GM20431 (cell line): ENCODE data around the gene PI4K2A.
"Not testable (repeated sequence)": the region's sequence is repeated elsewhere in the genome, so short reads cannot be mapped to it uniquely, and the experiment has no call there.

ENCODE experiments used
- in situ Hi-C: fragments of 300-500 bp; cut with MseI, MboI; formaldehyde crosslinking; loops from one replicate; pipeline ENCODE4 v1.15.0; 2020; ENCODE audit warnings: low sequenced_read_pairs; ENCODE audit not compliant: unreplicated experiment

Gene PI4K2A

DNA sequence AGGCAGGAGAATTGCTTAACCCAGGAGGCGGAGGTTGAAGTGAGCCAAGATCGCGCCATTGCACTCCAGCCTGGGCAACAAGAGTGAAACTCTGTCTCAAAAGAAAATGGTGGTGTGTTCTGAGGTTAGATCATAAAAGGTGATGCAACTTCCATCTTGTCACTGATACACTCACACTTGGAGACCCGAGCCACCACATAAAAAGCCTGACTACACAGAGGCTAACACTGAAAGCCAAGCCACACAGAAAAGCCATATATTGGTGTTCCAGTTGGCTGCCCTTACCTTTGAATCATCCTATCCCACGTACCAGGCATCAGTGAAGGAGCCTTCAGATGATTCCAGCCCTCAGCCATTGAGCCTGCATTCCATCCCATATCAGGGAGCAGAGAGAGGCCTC is 11.2 kb upstream of the PI4K2A start:
- in situ Hi-C loops = no loop called here

DNA sequence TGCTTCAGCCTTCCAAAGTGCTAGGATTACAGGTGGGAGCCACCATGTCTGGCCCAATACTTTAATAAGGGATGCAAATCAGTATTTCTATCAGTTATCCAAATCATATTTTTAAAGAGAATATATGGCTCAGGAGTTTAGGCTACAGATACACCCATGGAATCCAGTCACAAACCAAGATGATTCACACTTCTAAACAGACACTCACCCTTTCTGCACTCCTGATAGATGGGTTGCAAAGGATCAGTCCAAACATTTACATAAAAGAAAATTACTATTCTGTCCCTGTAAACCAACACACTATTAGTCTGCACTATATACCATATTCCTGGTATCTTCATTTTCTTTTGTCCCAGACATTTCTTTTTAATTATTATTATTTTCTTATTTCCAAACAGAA is 9.4 kb upstream of the PI4K2A start:
- in situ Hi-C loops = no loop called here

DNA sequence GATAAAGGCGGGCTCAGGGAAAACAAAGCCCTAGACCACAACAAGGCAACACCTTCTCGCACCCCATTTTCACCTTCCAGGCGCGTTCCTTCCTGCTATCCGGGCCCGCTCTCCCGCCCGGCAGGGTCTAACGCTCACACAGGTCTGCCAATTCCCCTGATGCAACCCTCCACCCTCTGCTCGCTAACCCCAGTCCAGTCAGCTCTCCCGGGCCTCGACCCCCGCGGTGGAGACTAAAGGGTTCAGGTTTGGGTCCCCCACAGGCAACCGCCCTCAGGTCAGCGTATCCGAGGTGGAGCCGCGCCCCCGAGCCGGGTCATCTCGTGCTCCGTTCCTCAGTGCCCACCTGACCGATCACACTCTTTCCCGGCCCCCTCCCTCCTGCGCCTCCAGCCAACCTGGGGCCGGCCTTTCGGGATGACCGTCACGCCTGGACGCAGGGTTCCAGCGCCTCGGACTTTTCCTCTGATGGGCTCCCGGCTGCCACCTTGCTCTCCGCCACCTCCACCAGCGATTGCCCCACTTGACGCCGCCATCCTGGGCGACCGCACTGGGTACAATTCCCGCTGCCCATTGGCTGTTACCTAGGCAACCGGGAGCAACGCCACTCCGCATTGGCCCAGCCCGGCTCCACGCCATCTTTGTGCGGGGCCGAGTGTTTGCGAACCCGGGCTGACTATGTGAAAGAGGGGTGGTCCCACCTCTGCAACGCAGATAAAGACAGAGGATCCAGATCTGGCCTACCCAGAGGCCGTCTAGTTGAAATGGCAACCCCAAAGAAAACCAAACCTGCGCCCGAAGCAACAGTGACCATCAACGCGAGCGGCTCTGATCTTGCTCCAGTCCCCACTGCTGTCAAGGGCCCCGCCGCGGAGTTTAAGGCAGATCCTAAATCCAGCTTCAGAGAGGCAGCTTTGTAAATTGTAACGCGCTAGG is 7.3 kb upstream of the PI4K2A start, which contains the start of gene MORN4:
Gene MORN4, minus strand, starts transcription at position 552 of the 936 bp plus-strand sequence. CDS start 13,847 bp downstream, outside the sequence.
- in situ Hi-C loops = no loop called here

DNA sequence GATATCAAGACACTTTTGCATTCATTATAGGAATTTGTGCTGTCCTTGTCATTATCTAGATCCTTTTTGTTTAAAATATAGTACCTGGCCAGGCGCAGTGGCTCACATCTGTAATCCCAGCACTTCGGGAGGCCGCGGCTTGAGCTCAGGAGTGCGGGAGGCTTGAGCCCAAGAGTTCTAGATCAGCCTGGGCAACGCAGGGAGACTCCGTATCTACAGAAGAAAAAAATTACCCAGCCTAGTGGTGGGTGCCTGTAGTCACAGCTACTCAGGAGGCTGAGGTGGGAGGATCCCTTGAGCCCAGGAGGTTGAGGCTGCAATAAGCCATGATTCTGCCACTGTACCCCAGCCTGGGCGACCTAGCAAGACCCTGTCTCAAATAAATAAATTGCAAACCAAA is 6.5 kb upstream of the PI4K2A start:
- in situ Hi-C loops = no loop called here

DNA sequence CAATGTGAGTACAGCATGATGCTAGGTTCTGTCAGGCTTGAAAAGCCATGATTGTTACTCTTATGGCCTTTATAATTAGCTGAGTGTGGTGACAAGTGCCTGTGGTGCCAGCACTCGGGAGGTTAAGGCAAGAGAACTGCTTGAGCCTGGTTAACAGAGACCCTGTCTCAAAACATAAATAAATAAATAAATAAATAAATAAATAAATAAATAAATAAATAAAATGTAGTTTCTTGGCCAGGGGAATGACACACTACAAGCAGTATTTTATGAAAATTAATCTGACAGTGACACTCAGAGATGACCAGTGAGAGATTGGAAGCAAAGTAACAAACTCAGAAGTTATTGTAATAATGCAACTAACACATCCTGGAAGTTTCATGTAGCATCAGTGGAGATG is 4.9 kb upstream of the PI4K2A start:
- in situ Hi-C loops = no loop called here

DNA sequence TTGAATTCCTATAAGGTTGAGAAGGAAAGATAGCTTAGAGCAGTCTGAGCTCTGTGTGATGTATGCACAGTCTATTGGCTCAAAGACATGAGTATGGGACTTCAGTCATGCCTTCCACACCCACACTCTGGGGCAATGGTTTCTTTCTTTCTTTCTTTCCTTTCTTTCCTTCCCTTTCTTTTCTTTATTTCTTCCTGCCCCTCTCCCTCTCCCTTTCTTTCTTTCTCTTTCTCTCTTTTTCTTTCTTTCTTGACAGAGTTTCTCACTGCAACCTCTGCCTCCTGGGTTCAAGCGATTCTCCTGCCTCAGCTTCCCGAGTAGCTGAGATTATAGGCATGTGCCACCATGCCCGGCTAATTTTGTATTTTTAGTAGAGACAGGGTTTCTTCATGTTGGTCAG is 1.4 kb upstream of the PI4K2A start:
- in situ Hi-C loops = not testable (repeated sequence)

DNA sequence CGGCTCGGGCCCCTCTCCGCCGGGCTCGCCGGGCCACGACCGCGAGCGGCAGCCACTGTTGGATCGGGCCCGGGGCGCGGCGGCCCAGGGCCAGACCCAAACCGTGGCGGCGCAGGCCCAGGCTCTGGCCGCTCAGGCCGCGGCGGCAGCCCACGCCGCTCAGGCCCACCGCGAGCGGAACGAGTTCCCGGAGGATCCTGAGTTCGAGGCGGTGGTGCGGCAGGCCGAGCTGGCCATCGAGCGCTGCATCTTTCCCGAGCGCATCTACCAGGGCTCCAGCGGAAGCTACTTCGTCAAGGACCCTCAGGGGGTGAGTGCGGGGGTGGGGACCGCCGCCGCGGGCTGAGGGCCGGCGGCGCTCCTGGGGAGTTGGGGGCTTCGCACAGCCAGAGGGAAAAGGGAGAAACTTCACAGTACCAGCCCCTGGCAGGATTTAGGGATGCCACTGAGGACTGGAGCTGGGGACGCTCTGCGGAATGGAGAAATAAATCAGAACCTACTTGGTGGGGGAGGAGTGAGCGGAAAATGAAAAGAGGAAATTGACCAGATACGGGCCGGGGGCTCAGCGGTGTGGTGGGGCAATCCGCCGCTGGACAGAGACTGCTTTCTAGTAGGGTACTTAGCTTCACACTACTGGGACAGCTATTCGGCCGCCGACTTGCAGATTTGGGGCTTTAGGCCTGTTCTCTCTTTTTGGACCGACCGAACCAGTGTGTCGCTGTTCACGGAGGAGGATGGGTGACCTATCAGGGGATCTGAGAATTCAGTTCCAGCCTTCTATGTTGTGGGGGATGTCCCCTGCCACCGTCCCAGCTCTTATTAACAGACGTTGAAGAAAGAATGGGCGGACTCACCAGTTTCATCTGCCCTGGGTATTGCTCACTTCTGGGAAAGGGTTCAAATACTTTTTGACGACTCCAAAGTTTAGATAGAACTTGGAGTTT is 669 bp downstream of the PI4K2A start:
- in situ Hi-C loops = no loop called here

DNA sequence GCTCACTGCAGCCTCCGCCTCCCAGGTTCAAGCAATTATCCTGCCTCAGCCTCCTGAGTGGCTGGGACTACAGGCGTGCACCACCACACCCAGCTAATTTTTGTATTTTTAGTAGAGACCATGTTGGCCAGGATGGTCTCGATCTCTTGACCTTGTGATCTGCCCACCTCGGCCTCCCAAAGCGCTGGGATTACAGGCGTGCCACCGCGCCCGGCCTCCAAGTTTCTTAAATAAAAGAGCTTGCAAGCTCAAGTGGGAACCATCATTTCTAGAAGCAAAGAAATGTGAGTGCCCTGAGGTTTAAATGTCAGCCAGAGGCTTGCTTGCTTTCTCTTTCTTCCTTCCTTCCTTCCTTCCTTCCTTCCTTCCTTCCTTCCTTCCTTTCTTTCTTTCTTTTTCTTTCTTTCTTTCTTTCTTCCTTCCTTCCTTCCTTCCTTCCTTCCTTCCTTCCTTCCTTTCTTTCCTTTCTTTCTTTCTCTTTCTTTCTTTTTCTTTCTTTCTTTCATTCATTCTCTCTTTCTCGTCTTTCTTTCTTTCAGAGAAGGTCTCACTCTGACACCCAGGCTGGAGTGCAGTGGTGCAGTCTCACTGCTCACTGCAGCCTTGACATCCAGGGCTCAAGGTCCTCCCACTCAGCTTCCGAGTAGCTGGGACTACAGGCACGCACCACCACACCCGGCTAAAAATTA is 2.1 kb downstream of the PI4K2A start:
- in situ Hi-C loops = not testable (repeated sequence)

DNA sequence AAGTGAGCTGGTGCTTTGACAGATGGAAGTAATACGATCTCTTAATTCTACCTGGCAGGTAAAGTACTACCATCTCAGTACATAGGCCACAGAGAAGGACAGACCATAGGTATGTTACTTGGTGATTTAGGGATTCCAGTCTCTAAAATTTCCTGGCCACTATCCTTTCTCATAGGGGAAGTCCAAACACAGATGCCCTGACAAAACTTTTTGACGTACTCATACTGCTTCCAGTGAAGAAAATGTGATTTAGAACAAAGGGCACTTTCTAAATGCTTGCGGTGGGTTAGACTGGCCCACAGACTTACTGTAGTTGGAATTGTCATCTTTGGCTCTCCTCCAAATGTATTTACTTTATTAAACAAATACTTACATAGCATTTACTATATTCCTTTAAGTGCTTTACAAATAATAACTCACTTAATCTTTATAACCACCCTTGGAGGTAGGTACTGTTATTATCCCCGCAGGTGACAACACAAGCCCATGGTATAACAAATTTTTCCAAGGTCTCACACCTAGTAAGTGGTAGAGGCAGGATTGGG is 3.0 kb downstream of the PI4K2A start:
- in situ Hi-C loops = no loop called here

DNA sequence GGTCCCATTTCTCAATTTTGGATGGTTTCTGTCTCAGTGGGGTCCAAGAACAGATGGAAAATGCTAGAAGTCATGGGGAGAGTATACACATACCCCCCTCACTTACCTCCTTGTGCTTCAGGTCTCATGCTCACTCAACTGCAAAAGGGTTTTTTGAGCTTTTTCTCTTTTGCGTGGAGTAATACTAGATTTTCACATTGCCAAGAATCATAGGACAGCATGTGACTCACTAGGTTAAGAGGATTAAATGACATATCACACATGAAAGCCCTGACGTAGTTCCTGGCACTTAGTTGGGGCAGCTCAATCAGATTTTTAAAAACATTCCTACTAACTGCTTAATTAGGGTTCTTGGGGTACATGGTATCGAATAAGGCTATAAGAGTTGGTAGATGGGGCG is 4.5 kb downstream of the PI4K2A start:
- in situ Hi-C loops = no loop called here

DNA sequence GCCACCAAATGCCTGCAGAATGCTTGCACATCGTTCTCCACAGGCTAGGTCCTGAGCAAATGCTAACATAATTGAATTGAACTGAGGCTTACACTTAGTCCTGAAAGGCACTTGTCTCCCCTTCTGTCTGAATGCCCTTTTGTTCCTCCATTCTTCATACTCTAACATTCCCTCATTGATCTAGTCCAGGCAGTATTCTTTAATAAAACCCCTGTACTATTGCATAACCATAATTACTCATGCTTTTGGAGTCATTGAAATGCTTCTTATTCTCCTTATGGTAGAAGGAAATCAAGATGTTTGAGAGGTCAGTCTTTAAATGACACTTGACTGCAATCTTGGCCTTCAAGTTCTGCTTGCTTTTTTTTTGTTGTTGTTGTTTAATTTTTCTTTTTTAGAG is 7.1 kb downstream of the PI4K2A start:
- in situ Hi-C loops = no loop called here

DNA sequence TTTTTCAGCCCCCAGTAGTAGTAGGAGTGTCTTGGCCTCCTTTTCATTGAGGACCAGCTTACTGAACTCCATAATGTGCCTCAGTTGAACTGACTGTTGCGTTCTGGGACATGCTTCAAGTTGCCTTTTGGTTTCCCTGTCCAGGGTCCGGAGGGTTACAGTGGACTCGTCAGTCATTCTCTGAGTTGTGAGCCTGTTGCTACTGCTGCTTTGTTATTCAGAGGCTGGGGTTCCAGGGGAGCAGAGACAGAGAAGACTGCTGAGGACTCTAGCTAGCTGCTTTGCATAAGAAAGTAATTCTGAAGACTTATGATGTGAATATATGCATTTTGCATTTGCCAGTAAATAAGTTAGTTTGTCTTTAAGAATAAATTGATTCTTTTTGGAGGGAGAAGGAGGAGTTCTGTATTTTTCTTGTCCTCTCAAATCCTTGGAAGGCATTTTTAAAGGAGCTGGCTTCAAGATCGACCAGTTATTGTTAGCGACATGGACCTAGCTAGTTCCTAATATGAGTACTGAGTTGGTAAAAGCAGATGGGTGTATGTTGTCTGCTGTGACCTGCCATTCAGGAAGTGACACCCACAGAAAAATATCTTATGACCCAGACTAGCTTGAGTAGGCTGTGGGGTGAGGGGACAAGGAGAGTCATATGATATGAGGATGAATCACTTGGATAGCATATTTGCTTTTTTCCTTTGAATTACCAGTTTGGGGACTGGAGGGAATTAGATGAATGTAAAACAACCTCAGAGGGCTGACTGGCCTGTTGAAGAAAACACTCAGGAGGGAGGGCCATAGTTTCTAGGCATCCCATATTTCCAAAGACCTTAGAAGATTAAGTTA is 8.3 kb downstream of the PI4K2A start:
- in situ Hi-C loops = no loop called here

DNA sequence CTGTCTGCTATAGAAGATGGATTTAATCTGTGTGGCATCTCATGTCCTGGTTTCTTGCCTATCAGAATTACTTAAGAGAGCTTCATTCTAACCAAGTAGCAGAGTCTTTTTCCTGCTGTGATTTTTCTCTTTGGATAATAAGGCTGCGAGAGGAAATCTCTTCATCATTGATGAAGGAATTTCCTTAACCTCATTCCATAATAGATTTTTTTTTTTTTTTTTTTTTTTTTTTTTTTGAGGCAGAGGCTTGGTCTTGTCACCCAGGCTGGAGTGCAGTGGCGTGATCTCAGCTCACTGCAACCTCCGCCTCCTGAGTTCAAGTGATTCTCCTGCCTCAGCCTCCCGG is 8.9 kb downstream of the PI4K2A start:
- in situ Hi-C loops = not testable (repeated sequence)

DNA sequence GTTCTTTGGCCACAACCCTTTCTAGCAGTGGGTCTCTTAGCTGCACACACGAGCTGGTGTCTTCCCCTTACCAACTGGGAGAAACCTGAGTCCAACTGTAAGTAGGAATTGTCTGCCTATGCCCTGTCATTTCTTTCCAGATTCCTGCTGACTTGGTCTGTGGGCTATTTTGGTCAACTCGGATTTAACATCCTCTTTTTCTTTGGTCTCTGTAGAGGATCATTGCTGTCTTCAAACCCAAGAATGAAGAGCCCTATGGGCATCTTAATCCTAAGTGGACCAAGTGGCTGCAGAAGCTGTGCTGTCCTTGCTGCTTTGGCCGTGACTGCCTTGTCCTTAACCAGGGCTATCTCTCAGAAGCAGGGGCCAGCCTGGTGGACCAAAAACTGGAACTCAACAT is 10.3 kb downstream of the PI4K2A start:
- in situ Hi-C loops = no loop called here

DNA sequence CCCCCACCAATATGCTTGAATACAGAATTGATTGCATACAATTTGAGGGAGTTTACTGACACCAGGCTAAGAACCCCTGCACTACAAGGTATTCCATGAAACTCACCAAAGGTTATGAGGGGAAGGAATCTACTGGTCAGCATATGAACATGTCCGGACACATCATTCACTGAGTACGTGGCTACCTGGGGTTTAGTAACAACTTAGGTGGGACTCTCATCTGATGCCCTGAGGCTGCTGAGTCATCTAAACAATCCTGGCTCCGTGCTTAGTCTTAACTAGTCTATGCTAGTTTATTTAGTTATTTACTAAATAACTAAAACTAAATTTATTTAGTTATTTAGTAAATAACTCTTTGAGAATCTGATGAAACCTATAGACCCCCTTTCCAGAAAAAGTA is 11.3 kb downstream of the PI4K2A start:
- in situ Hi-C loops = no loop called here

DNA sequence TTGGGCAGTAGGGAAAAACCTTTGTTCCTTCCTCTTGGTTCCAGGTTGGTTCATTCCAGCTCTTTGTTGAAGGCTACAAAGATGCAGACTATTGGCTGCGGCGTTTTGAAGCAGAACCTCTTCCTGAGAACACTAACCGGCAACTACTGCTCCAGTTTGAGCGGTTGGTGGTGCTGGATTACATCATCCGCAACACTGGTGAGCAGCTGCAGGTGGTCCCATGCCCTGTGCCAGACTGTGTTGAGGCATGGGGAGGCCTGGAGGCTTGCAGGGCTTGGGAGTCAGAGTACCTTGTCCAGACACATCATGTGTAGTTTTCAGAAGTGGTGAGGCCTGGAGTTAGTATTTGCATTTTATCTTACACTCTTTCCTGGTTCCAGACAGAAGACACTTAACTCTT is 16.3 kb downstream of the PI4K2A start:
- in situ Hi-C loops = no loop called here

DNA sequence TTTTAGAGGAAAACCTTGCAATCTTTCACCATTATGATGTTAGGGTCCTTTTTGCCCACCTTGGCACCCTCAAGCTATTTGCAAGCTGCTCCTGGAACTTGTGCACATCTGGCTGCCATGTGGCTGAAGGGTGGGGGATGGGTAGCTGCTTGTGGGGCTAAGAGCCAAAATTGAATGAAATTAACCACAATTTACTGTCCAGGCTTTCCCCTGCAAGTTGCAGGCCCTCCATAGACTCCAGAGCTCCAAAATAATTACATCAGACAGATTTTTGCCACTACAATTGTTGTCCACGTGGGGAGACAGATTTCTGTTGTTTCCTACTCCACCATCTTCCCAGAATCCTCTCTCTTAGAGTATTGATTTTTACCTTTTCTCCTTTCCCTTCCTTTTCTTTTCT is 19.1 kb downstream of the PI4K2A start:
- in situ Hi-C loops = no loop called here

DNA sequence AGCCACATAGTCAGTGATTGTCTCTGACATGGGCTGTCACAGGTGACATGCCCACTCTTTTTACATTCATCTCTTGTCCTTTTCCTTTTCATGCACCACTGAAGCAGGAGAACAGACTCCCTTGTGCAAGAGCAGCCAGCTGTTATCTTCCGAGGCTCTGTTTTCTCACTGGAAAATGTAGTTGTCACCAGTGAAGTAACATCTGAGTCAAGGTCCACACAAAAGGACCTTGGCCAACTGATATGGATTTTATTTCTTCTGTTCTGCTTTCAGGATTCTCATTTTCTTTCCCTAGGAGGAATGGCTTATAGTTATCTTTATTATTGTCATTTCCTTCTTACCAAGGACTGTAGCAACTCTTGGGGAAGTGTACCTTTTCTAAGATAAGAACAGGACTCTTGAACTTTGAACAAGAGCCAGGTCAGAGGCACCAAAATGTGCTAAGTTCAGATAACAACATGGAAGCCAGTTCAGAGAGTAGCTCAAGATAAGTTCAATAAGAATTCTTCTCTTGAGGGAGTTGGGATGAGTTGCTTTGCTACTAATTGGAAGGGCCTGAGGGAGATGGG is 23.9 kb downstream of the PI4K2A start:
- in situ Hi-C loops = no loop called here

DNA sequence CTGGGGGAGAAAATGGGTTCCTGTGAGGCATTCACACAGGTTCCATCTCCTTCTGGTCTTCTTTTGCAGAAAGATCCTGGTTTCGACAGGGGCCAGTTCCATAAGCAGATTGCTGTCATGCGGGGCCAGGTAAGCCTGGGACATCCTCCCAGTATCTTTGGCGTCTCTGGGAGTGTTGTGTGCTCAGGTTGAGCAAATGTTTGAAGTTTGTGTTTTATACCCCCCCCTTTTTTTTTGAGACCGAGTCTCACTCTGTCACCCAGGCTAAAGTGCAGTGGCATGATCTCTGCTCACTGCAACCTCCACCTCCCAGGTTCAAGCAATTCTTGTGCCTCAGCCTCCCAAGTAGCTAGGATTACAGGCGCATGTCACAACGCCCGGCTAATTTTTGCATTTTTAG is 26.5 kb downstream of the PI4K2A start:
- in situ Hi-C loops = no loop called here
